ENCODE measurements around the gene NMNAT2. TPM values are rescaled to one million over a fixed set of nuclear protein-coding genes. Genes with fewer than 3 reads are reported as not detected.
A peak's percentile ranks its signal among the peaks of the same experiment; 100 is the strongest.

The NMNAT2 gene
- total RNA-seq, 4 donors from 2014 or later, result 0.13 to 0.83 (median 0.66) TPM; not detected in 1

DNA sequence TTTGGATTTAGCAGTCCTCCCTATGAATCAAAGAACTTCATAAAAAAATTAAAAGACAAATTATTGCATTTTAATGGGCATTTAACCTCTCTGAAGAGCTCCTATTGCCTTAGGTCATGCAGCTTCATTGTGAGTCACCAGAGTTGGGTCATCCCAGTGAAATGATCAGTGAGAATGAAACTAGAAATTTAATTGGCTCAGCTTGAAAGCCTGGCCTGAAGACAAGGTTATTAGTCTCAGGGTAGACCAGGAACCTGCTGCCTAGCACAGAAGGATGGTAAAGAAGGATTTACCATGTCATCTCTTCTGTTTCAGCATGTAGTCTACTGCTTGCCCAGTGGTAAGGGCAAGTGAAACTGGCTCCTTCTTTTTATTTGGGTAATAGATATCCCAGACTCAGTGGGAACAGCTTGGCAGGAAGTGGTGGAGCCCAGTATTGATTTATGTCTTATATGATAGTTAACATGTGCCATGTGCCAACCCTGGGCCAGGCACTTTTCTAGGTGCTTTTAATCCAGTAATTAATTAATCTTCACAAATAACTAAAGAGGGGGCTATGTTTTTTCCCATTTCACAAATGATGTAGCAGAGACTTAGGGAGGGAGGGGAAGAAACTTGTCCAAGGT, 208.5 kb downstream of the NMNAT2 start:
- Histone ChIP-seq H3K27ac (no peak overlapping the region), H3K4me1 (no peaks in the 10 kb centered on the region), H3K9me3 (no peaks in the 10 kb centered on the region), H3K27me3 (no peaks in the 10 kb centered on the region), H3K4me3 (no peak overlapping the region), H3K36me3 (no peaks in the 10 kb centered on the region)
- DNase-seq, result peak in 1 of 3 donors; percentile 49
- no peak for TF ChIP-seq POLR2A (IDR thresholded peaks at IDR 0.05)
- TF ChIP-seq, protein P1, sequence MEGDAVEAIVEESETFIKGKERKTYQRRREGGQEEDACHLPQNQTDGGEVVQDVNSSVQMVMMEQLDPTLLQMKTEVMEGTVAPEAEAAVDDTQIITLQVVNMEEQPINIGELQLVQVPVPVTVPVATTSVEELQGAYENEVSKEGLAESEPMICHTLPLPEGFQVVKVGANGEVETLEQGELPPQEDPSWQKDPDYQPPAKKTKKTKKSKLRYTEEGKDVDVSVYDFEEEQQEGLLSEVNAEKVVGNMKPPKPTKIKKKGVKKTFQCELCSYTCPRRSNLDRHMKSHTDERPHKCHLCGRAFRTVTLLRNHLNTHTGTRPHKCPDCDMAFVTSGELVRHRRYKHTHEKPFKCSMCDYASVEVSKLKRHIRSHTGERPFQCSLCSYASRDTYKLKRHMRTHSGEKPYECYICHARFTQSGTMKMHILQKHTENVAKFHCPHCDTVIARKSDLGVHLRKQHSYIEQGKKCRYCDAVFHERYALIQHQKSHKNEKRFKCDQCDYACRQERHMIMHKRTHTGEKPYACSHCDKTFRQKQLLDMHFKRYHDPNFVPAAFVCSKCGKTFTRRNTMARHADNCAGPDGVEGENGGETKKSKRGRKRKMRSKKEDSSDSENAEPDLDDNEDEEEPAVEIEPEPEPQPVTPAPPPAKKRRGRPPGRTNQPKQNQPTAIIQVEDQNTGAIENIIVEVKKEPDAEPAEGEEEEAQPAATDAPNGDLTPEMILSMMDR (IDR thresholded peaks at IDR 0.05), result no peak

DNA sequence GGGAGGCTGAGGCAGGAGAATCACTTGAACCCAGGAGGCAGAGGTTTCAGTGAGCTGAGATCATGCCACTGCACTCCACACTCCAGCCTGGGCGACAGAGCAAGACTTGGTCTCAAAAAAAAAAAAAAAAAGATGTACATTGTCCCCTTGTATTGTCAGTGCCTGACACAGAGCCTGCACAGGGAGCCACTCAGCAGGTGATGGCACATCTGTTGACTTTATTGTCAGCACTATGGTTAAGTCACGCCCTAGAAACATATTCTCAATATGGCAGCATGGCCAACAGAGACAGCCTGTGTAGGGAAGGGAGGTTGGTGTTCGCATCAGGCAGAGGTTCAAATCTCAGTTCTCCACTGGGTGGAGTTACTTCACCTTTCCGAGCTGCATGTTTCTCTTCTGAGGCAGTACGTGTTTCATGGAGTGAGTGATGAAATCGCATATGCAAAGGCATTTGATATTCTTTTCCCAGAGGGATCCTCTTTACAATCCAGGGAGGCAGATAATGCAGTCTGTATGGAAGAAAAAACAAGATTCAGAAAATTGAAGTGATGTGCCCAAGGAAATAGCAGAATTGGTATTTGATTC, 211.6 kb downstream of the NMNAT2 start:
- H3K9me3 ChIP-seq, result no peaks in the 10 kb centered on the region
- no peaks in the 10 kb centered on the region for H3K36me3 ChIP-seq
- no peak for DNase-seq
- H3K27ac ChIP-seq, result no peak overlapping the region
- no peaks in the 10 kb centered on the region for H3K4me1 ChIP-seq
- H3K4me3 ChIP-seq, result no peak overlapping the region
- TF ChIP-seq, protein P1 (IDR thresholded peaks at IDR 0.05), result no peak
- TF ChIP-seq POLR2A (IDR thresholded peaks at IDR 0.05), result no peak
- H3K27me3 ChIP-seq, result no peaks in the 10 kb centered on the region

DNA sequence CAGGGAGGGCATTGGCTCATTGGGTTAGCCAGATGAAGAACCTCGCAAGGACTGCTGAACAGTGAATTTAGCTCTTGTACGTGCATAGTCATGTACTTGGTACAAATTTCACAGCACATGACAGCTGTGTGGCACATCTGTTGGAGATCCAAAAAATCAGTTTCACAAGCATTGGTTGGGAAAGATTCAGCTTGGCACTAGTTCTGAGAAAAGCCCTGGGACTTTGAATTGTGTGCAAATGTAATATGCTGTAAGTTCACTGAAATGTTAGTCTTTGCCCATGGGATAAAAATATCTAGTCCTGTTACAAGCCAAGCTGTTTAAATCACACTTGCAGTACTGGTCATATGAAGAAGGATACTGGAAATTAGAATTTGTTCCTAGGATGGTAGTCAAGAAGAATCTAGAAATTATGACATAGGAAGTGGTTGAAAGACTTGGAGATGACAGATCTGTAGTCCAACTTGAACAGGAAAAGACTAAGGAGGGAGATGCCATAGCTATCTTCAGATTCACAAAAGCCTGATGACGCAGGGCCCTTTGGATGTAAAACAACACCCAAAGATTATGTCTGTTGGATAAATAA, 212.9 kb downstream of the NMNAT2 start:
- Histone ChIP-seq H3K36me3 (no peaks in the 10 kb centered on the region), H3K27ac (peak overlapping the region in 1 of 4 donors; percentile 55), H3K27me3 (no peaks in the 10 kb centered on the region), H3K4me1 (no peaks in the 10 kb centered on the region), H3K9me3 (no peaks in the 10 kb centered on the region), H3K4me3 (no peak overlapping the region)
- no peak for TF ChIP-seq POLR2A (IDR thresholded peaks at IDR 0.05)
- TF ChIP-seq, protein P1 (IDR thresholded peaks at IDR 0.05), result no peak
- DNase-seq, result no peak

DNA sequence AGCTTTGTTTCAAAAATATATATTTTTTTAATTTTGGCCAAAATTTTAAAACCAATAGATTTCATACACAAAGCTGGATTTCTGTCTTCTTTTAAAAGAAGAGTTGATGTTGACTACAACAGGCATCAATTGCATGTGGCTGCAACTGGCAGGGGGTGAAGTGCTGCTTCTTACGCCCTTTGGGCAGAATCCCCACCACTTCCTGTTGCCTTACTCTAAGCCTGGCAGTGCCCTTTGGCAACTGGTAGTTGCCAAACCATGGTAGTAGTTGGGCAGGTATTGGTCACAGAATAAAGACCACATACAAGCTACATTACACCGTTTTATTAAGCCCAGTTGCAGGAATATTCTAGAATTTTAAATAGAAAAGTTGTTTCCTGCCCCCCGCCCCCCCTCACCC, 215.1 kb downstream of the NMNAT2 start:
- Histone ChIP-seq H3K27ac (no peak overlapping the region), H3K27me3 (no peaks in the 10 kb centered on the region), H3K9me3 (no peaks in the 10 kb centered on the region), H3K4me1 (no peaks in the 10 kb centered on the region), H3K36me3 (no peaks in the 10 kb centered on the region), H3K4me3 (no peak overlapping the region)
- DNase-seq, result no peak
- TF ChIP-seq POLR2A (IDR thresholded peaks at IDR 0.05), result no peak
- TF ChIP-seq, protein P1 (IDR thresholded peaks at IDR 0.05), result no peak

DNA sequence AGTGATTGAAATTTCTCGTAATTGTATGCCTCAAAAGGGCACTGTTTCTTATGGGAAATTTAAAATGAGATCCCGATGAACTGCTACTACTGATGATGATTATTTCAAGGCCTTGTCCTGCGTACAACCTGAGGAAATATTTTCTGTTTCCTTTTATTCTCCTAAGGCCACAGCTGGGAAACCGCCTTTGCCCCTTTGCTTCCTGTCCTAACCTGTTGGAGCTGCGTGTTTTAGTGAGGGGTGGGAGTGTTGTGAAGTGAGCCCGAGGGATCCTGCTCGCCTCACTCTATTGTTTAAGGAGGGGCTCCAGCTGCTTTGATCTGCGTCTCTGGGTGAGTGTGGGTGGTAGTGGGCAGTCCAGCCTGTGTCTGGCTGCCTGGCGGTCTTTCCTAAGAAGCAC, 217.7 kb downstream of the NMNAT2 start:
- Histone ChIP-seq H3K4me1 (peaks cover 0 to 5% (median 0%) of the 10 kb centered on the region in 4 donors), H3K36me3 (no peaks in the 10 kb centered on the region), H3K4me3 (no peak overlapping the region), H3K27me3 (no peaks in the 10 kb centered on the region), H3K27ac (no peak overlapping the region), H3K9me3 (no peaks in the 10 kb centered on the region)
- TF ChIP-seq, protein P1 (IDR thresholded peaks at IDR 0.05), result no peak
- no peak for TF ChIP-seq POLR2A (IDR thresholded peaks at IDR 0.05)
- no peak for DNase-seq

All from Peyer's patch (tissue), 4 donors.